HG02759 (cell line): ENCODE data around the gene BRCA2.
A peak's percentile ranks its signal among the peaks of the same experiment; 100 is the strongest.

Source experiments
- ATAC-seq: cut with Tn5 transposase; IDR thresholded peaks from one replicate; pipeline ENCODE4 v1.9.1; 2021; ENCODE audit warnings: mild to moderate bottlenecking, moderate library complexity; ENCODE audit not compliant: unreplicated experiment

Gene BRCA2

DNA sequence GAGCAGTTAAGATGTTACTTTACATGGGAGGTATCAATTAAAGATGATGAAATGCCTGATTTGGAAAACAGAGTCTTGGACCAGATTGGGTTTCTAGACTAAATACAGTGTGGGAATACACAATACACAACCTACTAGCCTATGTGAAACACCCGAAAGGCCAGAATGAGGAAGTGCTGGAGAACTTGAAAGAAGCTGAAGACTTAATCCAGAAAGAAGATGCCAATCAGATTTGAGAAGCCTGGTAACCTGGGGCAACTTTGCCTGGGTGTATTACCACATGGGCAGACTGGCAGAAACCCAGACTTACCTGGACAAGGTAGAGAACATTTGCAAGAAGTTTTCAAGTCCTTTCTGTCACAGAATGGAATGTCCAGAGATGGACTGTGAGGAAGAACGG is 69.4 kb downstream of the BRCA2 start:
- no peak for ATAC-seq

DNA sequence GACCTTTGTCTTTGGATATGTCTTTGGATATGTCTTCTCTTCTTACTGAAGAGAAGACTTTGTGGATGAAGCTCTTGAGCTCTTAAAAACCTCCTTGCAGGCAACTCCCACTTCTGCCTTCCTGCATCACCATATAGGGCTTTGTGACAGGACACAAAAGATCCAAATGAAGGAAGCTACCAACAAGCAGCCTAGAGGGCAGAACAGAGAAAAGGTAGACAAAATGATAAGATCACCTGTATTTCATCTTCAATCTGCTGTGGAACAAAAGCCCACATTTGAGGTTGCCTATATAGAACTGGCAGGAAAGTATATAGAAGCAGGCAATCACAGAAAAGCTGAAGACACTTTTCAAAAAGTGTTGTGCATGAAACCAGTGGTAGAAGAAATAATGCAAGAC is 70.1 kb downstream of the BRCA2 start:
- ATAC-seq: no peak

DNA sequence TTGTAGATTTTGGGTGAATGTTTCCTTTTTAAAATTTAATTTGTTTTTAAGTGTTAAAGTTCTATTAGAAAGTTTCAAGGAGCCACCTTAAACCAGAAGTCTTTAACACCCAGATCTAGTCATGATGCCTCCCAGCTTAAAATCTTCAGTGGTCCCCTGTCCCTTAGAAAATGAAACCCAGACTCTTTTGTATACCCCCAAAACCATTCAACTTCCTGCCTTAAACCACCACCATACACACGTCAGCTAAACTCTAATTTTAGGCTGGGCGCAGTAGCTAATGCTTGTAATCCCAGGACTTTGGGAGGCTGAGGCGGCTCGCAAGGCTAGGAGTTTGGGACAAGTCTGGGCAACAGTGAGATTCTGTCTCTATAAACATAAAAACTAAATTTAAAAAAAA is 74.7 kb downstream of the BRCA2 start:
- ATAC-seq: peak; percentile 61

DNA sequence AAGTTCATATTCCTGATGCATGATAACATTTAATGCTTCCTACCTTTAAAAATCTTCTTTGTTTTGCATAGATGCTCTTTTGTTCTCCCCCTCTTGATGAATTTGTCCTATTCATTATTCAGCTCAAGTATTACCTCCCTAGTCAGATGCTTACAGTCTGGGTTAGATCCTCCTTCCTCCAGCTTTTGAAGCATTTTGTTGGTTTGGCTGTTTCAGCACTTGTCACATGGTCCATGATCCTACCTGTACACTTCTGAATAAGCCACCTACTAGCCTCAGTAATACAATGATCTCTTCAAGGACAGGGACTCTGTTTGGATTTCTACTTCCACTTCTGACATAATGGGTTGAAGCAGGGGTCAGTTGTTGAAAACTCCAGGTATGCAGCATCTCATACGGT is 75.2 kb downstream of the BRCA2 start:
- no peak for ATAC-seq

DNA sequence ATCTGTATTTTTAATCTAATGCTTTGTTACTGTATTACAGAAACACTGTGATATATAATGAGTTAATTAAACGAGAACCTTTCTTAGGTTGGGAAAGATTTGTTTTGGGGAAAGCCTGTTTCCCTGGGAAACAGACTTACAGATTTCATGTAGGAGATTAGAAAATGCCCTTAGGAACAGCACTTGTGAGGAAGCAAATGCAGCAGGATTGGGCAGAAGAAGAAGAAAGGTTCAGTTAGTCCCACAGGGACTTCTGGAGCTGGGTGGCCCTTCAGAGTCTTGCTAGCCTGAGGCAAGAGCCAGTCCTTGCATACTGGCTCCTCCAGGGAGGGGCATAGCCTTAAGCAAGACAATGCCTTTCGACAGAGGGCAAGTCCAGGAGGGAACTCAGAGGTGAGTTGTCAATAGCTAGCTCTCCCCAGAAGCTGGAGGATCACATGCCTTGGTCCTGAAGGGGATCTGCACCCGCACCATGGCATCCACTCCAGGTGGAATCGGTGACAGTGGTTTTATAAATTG is 75.9 kb downstream of the BRCA2 start:
- ATAC-seq: no peak

DNA sequence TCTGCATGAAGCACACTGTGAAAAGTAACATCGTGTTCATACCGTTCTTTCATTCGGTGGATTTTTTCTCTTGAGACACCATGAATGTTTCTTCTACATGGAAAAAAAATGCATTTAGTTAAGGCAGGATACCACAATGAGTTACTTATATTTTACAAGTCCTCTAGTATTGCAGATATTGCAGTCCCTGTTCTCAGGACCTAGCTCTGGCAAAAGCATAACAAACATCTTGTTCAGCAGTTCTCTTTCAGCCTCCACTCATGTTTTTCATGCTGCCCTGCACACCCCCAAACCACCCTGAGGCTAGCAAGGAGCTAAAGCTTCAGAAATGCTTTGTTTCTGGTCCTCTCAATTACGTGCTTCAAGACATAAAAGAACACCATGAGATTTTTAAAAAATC is 87.8 kb downstream of the BRCA2 start:
- no peak for ATAC-seq

DNA sequence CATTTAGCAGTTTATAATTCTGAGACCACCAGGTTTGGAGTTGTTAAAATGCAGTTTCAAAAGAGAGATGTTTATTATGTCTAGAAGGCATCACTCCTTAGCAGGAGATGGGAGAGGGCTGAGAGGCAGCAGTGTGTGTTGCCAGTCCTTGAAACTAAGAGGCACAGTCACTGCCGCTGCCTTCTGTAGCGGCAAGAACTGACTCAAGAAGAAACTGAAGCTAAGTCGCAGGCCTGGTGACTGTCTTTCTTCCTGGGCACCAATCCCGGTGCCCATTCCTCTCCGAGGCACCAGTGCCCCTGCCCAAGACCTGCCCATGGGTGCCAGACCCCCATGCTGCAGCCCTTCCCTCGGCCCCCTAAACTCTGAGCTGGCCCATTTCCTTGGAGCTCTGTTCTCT is 92.5 kb downstream of the BRCA2 start:
- peak; percentile 40 for ATAC-seq

DNA sequence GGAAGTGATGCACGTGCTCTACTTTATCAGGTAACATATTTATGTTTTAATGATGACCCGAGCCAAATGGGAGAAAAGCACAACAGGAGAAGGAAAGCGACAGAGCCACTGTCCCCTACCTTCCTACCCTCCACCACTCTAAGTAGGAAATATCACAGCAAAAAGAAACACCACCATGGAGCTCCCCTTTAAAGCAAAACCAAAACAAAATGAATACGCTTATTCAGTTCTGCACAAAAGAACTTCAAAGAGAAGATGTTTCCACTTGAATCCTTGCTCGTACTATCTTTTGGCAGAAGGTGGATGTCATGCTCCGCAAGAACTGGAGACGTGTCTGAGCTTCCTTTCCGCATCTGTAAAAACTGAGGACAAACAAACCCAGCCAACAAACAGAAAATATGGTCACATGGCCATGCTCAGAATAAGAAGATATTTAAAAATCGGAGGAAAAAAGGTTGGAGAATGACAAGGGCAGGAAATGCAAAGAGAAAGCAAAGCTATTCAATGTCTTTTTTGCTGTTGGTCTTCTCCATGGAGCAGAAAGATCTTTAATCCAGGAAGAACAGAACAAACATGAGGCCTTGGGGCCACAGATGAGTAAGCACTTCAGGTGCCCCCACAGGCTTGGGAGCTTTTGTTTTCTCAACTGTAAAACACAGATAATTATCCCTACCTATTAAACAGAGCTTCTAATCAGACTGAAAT is 93.1 kb downstream of the BRCA2 start:
- ATAC-seq: no peak

DNA sequence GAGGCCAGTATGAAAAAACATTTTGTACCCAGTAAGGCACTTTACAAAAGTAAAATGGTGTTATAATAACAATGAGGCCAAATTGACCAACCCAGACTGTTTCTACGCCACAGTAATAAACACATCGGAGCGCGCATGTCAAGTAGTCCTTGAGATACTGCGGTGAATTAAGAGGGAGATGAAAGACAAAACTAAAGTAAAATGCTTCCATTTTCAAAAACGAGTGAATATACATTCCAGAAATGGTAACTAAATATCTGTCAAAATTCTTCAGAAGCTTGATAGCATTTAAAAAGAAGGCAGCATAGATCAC is 93.6 kb downstream of the BRCA2 start:
- ATAC-seq: no peak

DNA sequence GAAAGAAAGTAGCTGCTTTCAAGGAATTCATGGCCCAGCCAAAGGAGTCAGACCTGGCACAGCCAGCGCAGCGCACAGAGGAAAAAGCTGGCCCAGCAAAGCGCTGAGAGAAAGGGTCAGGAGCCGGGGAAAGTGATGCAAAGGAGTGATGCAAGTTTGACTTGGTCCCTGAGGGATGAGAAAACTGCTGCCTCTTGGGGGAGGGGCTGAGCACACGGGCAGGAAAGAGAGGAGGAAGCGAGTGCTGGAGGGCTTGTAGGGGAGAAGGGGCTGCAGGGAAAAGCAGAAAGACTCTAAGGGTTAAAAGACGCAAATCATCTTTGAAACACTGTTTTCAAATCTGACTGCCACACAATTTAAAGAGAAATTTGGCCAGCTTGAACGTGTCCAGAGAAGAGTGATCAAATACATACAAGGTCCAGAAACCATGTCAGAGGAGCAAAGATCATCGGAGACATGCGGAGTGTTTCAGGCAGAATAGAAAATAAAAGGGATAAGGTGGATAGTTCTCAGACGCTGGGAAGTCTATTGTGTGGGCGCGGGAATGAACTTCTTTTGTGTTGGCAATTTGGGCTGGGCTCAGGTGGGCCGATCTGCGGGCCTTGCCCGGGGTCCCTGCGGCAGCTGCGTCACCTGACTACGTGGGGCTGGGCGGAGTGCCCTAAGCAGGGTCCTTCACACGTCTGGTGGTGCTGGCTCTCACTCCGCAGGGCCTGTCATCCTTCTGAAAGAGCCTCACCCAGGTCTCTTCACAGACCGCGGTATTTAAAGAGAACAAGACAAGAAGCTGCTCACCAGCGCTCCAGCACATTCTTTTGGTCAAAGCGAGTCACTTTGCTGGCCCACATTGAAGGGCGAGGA is 94.5 kb downstream of the BRCA2 start:
- ATAC-seq: no peak

DNA sequence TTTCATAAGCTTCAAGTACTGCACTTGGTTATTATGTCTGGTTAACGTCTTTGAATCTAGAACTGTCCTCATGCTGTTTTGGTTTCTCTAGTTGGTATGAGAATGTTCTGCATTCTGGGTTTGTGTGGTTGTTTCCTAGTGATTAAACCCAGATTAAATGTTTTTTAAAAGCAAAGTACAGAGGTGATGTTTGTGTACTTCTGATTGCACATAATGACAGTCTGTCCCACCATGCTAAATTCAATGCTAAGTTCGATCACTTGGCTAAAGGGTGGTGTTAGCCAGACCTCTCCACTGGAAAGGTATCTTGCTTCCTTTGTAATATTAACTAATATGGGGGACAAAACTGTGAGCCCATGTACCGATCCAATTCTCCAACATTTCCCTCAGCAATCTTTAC is 98.0 kb downstream of the BRCA2 start:
- ATAC-seq: no peak

DNA sequence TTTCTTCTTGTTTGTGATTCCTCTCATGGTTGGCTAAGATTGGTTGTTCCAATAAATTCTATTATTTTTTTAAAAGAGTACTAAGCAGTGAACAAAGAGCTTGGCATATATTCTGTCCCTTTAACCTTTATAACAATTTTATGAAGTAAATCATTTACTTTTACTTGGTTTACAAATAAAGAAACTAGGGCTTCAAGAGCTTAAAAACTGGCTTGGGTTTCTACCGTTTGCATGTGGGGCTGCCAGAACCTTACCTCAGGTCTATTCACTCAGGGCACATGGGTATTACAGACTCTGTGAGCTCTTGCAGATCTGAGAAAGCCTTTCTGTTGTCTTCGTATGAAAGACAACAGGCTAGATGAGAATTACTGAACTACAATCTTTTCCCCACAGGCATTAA is 99.3 kb downstream of the BRCA2 start:
- no peak for ATAC-seq

DNA sequence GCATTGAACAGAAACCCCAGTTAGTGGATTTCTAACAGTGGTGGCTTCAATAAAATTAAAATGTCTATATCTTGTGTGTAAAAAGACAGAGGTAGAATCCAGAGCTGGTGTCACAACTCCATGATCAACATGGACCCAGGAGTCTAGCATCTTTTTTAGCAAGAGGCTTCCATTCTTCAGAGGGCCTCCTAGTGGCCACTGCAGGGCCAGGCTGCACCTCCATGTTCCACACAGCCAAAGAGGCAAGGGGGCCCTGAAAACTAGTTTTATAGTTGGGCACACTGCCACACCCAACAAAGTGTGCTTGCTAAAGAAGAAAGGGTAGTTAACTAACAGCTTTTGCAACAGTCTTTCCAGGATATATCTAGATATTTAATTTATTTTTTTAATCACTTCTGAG is 99.7 kb downstream of the BRCA2 start:
- ATAC-seq: no peak

DNA sequence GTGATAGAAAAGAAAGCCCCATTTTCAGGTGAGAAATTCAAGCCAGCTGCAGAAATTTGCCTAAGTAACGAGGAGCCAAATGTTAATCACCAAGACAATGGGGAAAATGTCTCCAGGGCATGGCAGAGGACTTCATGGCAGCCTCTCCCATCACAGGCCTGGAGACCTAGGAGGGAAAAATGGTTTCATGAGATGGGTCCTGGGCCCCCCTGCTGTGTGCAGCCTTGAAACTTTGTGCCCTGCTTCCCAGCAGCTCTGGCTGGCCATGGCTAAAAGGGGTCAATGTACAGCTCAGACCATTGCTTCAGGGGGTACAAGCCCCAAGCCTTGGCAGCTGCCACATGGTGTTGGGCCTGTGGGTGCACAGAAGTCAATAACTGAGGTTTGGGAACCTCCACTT is 102.7 kb downstream of the BRCA2 start:
- no peak for ATAC-seq

DNA sequence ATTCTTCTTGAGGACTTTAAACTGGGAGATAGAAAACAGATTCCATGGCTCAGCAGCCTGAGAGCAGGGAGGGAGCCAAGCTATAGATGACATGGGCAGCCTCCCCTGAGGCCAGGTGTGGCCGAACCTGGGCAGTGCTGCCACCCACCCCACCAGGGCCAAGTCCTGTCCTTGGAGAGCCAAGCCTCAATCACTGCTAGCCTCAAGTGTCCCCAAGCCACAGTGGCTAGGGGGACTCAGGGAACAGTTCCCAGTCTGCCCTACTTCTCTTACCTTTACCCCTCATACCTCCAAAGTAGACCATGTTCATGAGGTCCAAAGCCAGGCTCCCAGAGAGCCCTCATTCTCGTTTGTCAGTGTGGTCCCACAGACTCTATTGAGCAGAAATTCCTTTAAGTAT is 104.6 kb downstream of the BRCA2 start:
- no peak for ATAC-seq

DNA sequence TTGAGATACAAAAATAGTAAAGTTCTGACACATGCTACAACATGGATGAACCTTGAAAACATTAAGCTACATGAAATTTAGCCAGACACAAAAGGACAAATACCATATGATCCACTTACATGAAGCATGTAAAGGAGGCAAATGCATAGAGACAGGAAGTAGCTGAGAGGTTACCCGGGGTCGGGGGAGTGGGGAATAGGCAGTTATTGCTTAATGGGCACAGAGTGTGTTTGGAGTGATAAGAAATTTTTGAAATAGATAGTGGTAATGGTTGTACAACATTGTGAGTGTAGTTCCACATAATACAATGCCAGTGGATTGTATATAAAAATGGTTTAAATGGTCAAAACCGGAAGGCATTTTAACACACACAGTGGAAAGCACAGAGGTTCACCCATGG is 108.3 kb downstream of the BRCA2 start:
- no peak for ATAC-seq

DNA sequence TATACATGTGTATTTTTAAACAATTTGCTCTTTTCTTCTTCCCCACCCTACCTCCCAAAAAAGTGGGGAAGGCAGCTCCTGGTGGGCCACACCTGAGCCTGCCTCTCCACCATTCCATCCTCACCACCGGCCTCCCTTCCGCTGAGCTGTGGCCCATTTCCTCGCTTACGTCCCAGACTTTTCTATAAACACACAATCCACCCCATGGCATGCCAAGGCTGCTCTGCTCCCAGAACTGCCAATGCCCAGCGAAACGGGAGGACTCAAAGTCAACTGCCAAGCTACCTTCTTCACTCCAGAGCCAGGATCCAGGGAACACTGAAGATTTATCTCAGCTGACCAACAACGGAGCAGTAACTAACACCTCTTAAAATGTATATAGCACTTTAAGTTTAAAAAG is 109.8 kb downstream of the BRCA2 start:
- ATAC-seq: no peak

DNA sequence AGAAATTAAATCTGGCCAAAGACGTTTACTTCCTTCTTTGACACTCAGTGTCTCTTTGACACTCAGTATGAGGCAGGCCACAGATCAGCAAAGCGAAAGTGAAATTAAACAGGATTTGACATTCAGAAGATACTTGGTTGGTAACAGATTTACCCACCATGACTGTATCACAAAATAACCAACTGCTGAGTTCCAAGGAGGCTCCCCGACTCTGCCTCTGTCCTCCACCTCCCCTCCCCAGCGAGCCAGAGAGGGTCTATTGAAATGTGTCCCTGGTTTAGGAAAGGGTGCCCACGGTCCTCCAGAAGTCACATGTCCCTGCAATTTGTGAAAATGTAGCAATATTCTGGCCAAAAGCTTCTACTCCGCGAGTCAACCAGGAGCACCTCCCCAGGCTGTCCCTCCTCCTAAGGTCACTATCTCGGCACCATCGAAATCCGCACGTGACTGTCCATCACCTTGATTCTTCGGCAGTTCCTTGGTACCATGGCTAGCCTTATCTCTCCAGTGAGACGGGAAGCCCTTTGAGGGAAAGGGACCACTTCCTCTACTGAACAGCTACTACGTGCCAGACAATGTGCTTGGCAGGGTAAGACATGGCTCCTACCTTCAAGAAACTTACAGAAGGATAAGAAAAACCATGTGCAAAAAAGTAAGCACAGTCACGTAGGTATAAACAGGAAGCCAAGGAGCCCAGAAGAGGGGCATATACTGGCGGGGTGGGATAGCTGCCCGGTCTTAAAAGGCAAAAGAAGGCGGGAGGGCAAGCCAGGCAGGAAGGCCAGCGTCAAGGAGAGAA is 111.1 kb downstream of the BRCA2 start:
- peak; percentile 31 for ATAC-seq

DNA sequence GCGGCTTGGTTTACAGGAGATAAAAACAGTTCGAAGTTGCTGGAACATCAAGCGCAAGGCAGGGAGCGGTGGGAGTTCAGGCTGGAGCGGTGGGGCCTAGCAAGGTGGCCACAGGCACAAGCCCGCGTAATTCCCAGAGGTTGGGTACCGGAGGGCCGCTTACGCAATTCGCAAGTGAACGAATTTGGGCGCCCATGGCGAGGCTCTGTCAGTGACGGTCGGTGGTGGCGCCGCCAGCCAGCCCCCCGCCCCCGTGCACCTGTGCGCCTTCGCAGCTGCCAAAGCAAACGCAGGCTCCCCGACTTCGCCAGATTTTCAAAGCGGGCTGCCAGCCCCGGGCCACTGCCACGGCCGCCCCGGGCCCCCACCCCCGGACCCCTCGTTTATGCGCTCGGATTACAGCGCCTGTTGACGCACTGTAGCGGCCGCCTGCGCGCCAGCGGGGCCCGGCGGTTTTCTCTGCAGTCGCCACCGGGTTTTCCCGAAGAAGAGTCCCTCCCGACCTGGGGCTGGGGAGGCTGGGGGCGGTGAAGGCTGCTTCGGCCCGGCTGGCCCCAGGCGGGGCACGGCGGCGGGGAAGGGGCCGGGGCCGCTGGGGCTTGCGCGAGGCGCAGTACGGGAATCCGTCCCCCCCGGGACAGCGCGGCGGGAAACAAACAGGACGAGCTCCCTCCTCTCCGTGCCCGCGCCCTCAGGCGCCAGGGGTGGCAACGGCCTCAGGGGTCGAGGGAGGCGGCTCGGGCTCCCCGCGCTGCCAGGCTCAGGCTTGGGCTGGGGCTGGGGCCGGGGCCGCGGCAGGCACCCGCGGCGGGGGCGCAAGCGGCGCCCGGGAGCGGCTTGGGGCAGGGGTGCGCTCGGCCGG is 111.9 kb downstream of the BRCA2 start:
- peak; percentile 27 for ATAC-seq

DNA sequence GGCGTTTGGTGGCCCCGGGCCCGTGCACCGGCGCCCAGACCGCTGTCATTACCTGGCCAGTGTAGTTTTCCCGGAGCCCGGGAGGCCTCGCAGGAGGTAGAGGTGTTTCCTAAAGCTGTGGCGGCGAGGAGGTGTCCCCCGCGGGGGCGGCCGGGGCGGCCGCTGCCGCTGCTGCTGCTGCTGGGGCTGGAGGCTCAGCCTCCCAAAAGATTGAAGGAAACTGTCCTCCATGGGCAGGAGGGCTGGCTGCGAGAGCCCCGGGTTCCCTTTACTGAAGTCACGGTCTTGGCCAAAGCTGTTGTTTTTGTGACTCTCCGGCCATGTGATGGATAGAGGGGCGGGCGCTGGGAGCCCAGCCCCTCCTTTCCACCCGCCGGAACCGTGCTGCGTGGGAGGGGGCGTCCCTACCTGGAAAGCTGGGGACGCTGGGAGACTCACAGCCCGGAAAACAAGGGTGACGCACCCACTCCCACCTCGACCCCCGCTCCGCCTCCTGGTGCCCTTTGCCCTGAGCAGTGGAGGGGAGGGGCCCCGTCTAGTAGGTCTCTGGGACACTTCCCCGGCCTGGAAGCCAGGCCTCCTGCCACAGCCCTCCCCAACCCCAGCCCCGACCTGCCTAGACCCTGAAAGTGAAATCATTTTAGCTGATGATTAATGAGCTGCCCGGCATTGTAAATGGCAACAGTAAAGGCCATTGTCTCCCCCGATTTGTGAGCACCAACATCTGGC is 112.7 kb downstream of the BRCA2 start, which contains the start of gene N4BP2L1:
Gene N4BP2L1, minus strand, starts transcription at position 279 of the 729 bp plus-strand sequence. Its CDS starts 48 bp downstream, at position 231.
- peak; percentile 78 for ATAC-seq
